ENCODE measurements around the gene PKIG. TPM values are rescaled to one million over a fixed set of nuclear protein-coding genes. Genes with fewer than 3 reads are reported as not detected.
A peak's percentile ranks its signal among the peaks of the same experiment; 100 is the strongest.

PKIG gene
- total and polyA plus RNA-seq, 9 of the 15 experiments (the other 6 are each of a cell fraction or from before 2014, with no cell fraction given): 0.13 to 7.0 (median 4.7) TPM

- intact Hi-C loops (cut with micrococcal nuclease) (no loop called here), in situ Hi-C loops (cut with MboI) (no loop called here)
- Histone ChIP-seq H3K9me1 (ENCODE audit: control insufficient read depth, insufficient read depth, low read length) (no peaks in the 10 kb centered on the region), H3K9me3 (replicated peaks; ENCODE audit: control insufficient read depth, insufficient read depth, low read depth, low read length) (peaks cover 4% of the 10 kb centered on the region; the same call in 1 of the 2 replicates), H3K27me3 (ENCODE audit: control insufficient read depth in 2 of 2, insufficient read depth in 2 of 2, low read length in 2 of 2) (peaks cover 6 to 11% of the 10 kb centered on the region in 2 experiments; a peak in 4 of 5 replicates), H3K4me3 (no peak overlapping the region), H4K20me1 (replicated peaks; ENCODE audit: control insufficient read depth, insufficient read depth, low read length) (no peaks in the 10 kb centered on the region), H2AFZ (ENCODE audit: low read depth, low read length) (no peak overlapping the region), H3K36me3 (ENCODE audit: control insufficient read depth, insufficient read depth, low read length) (no peaks in the 10 kb centered on the region), H3K4me2 (ENCODE audit: insufficient read depth, low read length) (no peak overlapping the region), H3K9ac (ENCODE audit: insufficient read depth in 1 of 2, low read depth in 2 of 2, low read length in 2 of 2) (no peak overlapping the region), H3K27ac (ENCODE audit: extremely low read depth, low read depth, low read length) (no peak overlapping the region), H3K79me2 (ENCODE audit: control insufficient read depth, insufficient read depth, low read length) (no peaks in the 10 kb centered on the region), H3K4me1 (replicated peaks in 1 of 2; ENCODE audit: control insufficient read depth in 2 of 2, insufficient read depth in 2 of 2, low read length in 2 of 2) (no peaks in the 10 kb centered on the region)
- TF ChIP-seq HLTF (IDR thresholded peaks at IDR 0.05): peak; percentile 54; the same call in 1 of the 2 replicates
- peak; percentile 66; the same call in 1 of the 2 replicates for TF ChIP-seq SMARCA5 (IDR thresholded peaks at IDR 0.05)
- TF ChIP-seq ZBTB9 (CRISPR knock-in tag; IDR thresholded peaks at IDR 0.05): no peak
- no peak for TF ChIP-seq ZKSCAN1 (IDR thresholded peaks at IDR 0.05; ENCODE audit: low read depth, low read length)
- TF ChIP-seq RBM25 (IDR thresholded peaks at IDR 0.05; ENCODE audit: low read depth, low read length, severe bottlenecking): peak; percentile 81
- TF ChIP-seq BCOR (IDR thresholded peaks at IDR 0.05): 0 out of 2 replicates have a peak, but pooled peaks have one; percentile 13
- ATAC-seq (no peak), DNase-seq (ENCODE audit: extremely low read depth in 1 of 4, low spot score in 3 of 4) (no peak), FAIRE-seq (no peak)
- WGBS (ENCODE audit: insufficient coverage, low coverage, missing lambda C conversion rate): 9% methylated on average over 2 of the region's 2 CpGs
- BruUV-seq (replicated peaks): no TSS peak
- ChIA-PET CTCF (ENCODE audit: low intra/inter-chr PET ratio) (no interaction called here), POLR2A (no interaction called here)
These were observed 75.5 kb downstream of the PKIG start for GRCh38 chr20:44657875-44658274.

GRCh38 chr20:44658810-44659209 is 76.4 kb downstream of the PKIG start:
- CTCF ChIA-PET (ENCODE audit: low intra/inter-chr PET ratio): no interaction called here
- ATAC-seq: no peak
- no peak overlapping the region for H3K27ac ChIP-seq (ENCODE audit: extremely low read depth, low read depth, low read length)
- intact Hi-C loops (cut with micrococcal nuclease): no loop called here
- in situ Hi-C loops (cut with MboI): no loop called here
- H3K4me2 ChIP-seq (ENCODE audit: insufficient read depth, low read length): no peak overlapping the region
- H3K36me3 ChIP-seq (ENCODE audit: control insufficient read depth, insufficient read depth, low read length): no peaks in the 10 kb centered on the region
- POLR2A ChIA-PET: no interaction called here
- no peak overlapping the region for H2AFZ ChIP-seq (ENCODE audit: low read depth, low read length)
- H3K9me3 ChIP-seq (replicated peaks; ENCODE audit: control insufficient read depth, insufficient read depth, low read depth, low read length): no peaks in the 10 kb centered on the region; the same call in 1 of the 2 replicates
- H3K9ac ChIP-seq (ENCODE audit: insufficient read depth in 1 of 2, low read depth in 2 of 2, low read length in 2 of 2): no peak overlapping the region
- H3K27me3 ChIP-seq (ENCODE audit: control insufficient read depth in 2 of 2, insufficient read depth in 2 of 2, low read length in 2 of 2): peaks cover 4 to 18% of the 10 kb centered on the region in 2 experiments; a peak in 4 of 5 replicates
- no peaks in the 10 kb centered on the region for H3K9me1 ChIP-seq (ENCODE audit: control insufficient read depth, insufficient read depth, low read length)
- no peaks in the 10 kb centered on the region for H4K20me1 ChIP-seq (replicated peaks; ENCODE audit: control insufficient read depth, insufficient read depth, low read length)
- H3K4me1 ChIP-seq (replicated peaks in 1 of 2; ENCODE audit: control insufficient read depth in 2 of 2, insufficient read depth in 2 of 2, low read length in 2 of 2): no peaks in the 10 kb centered on the region
- FAIRE-seq: no peak
- BruUV-seq (replicated peaks): no TSS peak
- H3K79me2 ChIP-seq (ENCODE audit: control insufficient read depth, insufficient read depth, low read length): no peaks in the 10 kb centered on the region
- H3K4me3 ChIP-seq: no peak overlapping the region
- no peak for DNase-seq (ENCODE audit: extremely low read depth in 1 of 4, low spot score in 3 of 4)
- TF ChIP-seq TAF7 (tag; IDR thresholded peaks at IDR 0.05) (no peak), JUND (IDR thresholded peaks at IDR 0.05; ENCODE audit: borderline replicate concordance, low read depth, low read length) (no peak), JUND (tag; IDR thresholded peaks at IDR 0.05; ENCODE audit: borderline replicate concordance, low read depth, low read length) (no peak), ZBTB26 (CRISPR knock-in tag; IDR thresholded peaks at IDR 0.05) (no peak), SETDB1 (IDR thresholded peaks at IDR 0.05; ENCODE audit: low read length) (no peak), ZNF395 (CRISPR knock-in tag; IDR thresholded peaks at IDR 0.05) (no peak)

All from K562 (cell line).